GM18517 (cell line): Measurements from ENCODE around the gene MEGF11.

Source experiments
- ATAC-seq: cut with Tn5 transposase; IDR thresholded peaks from one replicate; pipeline ENCODE4 v1.9.1; 2021; ENCODE audit warnings: mild to moderate bottlenecking, moderate library complexity; ENCODE audit not compliant: unreplicated experiment

Gene MEGF11

GRCh38 chr15:66240240-66240794 is 13.2 kb downstream of the MEGF11 start:
- ATAC-seq, result no peak

GRCh38 chr15:66239514-66239913 is 14.0 kb downstream of the MEGF11 start:
- ATAC-seq, result no peak

- ATAC-seq, result no peak
Observed at GRCh38 chr15:66238318-66238717, 15.2 kb downstream of the MEGF11 start.

- no peak for ATAC-seq
Observed at GRCh38 chr15:66237513-66238235, 15.9 kb downstream of the MEGF11 start.

GRCh38 chr15:66236806-66237375 is 16.7 kb downstream of the MEGF11 start:
- no peak for ATAC-seq

GRCh38 chr15:66235866-66236265 is 17.7 kb downstream of the MEGF11 start:
- ATAC-seq, result no peak

- ATAC-seq, result no peak
Observed at GRCh38 chr15:66234798-66235197, 18.8 kb downstream of the MEGF11 start.

GRCh38 chr15:66233487-66234415 is 19.8 kb downstream of the MEGF11 start:
- ATAC-seq, result no peak

GRCh38 chr15:66232267-66232625 is 21.3 kb downstream of the MEGF11 start:
- no peak for ATAC-seq

GRCh38 chr15:66231394-66232266 is 21.9 kb downstream of the MEGF11 start:
- ATAC-seq, result no peak

GRCh38 chr15:66229790-66230465 is 23.6 kb downstream of the MEGF11 start:
- no peak for ATAC-seq

GRCh38 chr15:66228807-66229735 is 24.5 kb downstream of the MEGF11 start:
- no peak for ATAC-seq

- ATAC-seq, result no peak
Observed at GRCh38 chr15:66226736-66227135, 26.8 kb downstream of the MEGF11 start.

- ATAC-seq, result no peak
Observed at GRCh38 chr15:66225656-66226274, 27.8 kb downstream of the MEGF11 start.

- no peak for ATAC-seq
Observed at GRCh38 chr15:66224946-66225345, 28.6 kb downstream of the MEGF11 start.

GRCh38 chr15:66222273-66223198 is 31.0 kb downstream of the MEGF11 start:
- ATAC-seq, result no peak

- no peak for ATAC-seq
Observed at GRCh38 chr15:66221126-66221525, 32.4 kb downstream of the MEGF11 start.
